ENCODE data around the gene TMEM240.

TMEM240 gene

DNA sequence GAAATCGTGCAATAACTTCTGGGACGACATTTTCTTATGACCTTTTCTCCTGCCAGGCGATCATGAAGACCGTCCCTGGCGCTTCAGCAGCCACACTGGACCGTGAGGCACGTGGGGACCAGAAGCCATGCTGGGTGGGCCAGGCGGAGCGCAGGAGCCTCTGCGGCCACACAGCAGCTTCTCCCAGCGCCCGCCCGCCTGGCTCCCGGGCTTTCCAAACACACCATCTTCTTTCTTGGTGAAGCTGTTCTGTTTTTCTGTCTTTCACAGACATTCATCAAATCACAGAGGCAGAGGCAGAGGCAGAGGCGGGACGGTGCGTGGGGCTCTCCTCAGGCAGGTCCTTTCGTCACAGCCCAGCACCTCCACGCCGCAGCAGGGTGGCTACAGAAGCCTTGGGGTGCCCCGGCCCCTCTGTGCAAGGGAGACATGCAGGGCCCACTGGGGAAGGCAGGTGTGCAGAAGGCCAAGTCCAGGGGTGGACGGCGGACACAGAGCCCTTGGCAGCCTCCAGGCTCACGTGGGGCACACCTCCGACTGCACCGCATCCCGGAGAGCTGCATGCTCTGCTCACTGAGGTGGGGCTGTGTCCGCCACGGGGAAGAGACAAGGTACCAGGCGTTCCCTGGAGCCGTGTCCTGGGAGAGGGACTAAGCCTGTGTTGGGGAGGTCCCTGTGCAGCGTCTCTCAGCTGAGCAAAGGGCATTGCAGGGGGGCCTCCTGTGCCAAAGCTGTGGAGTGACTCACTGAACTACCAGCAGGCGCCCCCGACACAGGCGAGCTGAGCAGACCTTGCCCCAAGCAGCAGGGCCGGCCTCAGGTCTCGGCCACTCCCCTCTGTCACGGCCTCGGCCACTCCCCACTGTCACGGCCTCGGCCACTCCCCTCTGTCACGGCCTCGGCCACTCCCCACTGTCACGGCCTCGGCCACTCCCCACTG, 2.6 kb upstream of the TMEM240 start:
- Histone ChIP-seq H3K36me3 (ENCODE audit: control insufficient read depth, insufficient read depth, low read length) (peaks cover 7% of the 10 kb centered on the region), H3K27me3 (ENCODE audit: control insufficient read depth, insufficient read depth, low read length) (no peaks in the 10 kb centered on the region), H3K9ac (ENCODE audit: low read length) (no peak overlapping the region), H3K27ac (ENCODE audit: low read depth, low read length) (no peak overlapping the region), H3K4me1 (ENCODE audit: control insufficient read depth, insufficient read depth, low read length) (peaks cover 6% of the 10 kb centered on the region), H3K4me3 (ENCODE audit: low read length) (no peak overlapping the region)

DNA sequence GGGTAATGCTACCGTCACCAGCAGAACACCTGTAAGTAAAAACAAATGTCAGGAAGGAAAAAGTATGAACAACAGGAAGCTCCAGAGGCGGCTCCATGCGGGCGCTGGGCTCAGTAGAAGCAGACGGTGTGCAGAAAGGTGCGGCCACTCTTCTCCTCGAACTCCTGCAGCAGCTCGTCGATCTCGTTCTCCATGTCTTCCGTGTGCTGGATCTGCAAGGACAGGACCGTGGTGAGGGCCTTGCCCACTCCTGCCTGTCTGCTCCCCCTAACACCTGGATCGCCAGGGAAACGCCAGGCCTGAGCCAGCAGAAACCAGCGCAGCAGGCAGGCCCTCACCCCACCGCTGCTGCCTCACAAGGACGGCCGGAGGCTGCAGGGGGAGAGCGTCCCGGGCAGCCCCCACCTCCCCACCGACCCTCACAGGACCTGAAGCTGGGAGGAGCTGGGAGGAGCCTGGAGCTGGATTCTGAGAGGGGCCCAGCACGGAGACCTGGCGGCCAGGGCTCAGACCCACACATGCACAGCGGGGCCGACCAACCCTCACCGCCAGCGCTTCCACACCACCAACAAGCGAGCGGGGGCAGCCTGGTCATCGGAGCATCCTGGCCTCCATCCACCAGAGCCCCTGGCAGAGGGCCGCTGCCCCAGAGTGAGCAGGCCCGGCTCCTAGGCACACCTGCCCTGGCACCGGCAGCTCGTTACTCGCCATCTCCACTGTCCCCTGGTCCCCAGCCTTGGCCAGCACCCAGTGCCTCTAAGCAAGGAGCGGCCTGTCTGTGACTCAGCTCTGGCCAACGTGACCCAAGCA, 1.7 kb upstream of the TMEM240 start:
- H3K4me3 ChIP-seq (ENCODE audit: low read length) = no peak overlapping the region

DNA sequence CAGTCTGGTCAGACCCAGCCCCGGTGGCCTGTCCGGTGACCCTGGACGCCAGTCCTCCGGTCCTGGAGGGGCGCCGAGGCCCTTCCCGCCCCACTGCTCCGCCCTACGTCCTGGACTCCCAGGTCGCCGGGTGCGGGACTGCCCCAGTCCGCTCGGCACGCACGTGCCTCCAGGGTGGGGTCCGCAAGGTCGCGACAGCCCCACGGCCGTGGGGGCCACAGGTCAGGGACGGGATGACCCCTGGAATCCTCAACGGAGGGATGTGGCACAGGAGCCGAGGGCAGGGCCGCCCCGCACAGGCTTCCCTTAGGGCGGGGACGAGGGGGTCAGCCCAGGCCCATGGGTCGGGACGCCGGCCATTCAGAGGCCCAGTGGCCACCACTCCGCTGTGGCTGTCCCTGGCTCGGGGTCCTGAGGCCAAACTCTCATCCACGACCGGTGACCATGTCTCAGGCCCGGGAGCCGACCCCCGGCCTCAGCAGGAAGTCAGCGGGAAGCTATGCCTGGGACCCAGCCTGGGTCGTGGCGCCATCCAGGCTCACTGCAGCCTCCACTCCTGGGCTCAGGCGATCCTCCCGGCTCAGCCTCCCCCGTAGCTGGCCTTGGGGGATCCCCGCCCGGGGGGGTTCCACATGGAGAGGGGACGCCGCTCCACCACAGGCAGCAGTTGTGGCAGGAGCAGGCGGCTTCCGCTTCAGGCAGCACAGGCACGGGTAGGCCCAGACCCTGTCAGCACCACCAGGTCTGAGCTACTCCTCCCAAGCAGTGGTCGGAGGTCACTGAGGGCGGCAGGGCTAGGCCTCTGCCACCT, 599 bp upstream of the TMEM240 start:
- peaks cover 4% of the 10 kb centered on the region for H3K36me3 ChIP-seq (ENCODE audit: control insufficient read depth, insufficient read depth, low read length)
- peak overlapping the region; percentile 49 for H3K9ac ChIP-seq (ENCODE audit: low read length)
- H3K4me3 ChIP-seq (ENCODE audit: low read length) = peak overlapping the region; percentile 57
- peaks cover 6% of the 10 kb centered on the region for H3K4me1 ChIP-seq (ENCODE audit: control insufficient read depth, insufficient read depth, low read length)
- H3K27ac ChIP-seq (ENCODE audit: low read depth, low read length) = peak overlapping the region; percentile 55
- H3K27me3 ChIP-seq (ENCODE audit: control insufficient read depth, insufficient read depth, low read length) = no peaks in the 10 kb centered on the region

More for the DNA sequence above, 1.7 kb upstream of the TMEM240 start:
- H3K9ac ChIP-seq (ENCODE audit: low read length) = no peak overlapping the region
- H3K27ac ChIP-seq (ENCODE audit: low read depth, low read length) = no peak overlapping the region
- H3K27me3 ChIP-seq (ENCODE audit: control insufficient read depth, insufficient read depth, low read length) = no peaks in the 10 kb centered on the region
- peaks cover 4% of the 10 kb centered on the region for H3K36me3 ChIP-seq (ENCODE audit: control insufficient read depth, insufficient read depth, low read length)
- H3K4me1 ChIP-seq (ENCODE audit: control insufficient read depth, insufficient read depth, low read length) = peaks cover 6% of the 10 kb centered on the region

DNA sequence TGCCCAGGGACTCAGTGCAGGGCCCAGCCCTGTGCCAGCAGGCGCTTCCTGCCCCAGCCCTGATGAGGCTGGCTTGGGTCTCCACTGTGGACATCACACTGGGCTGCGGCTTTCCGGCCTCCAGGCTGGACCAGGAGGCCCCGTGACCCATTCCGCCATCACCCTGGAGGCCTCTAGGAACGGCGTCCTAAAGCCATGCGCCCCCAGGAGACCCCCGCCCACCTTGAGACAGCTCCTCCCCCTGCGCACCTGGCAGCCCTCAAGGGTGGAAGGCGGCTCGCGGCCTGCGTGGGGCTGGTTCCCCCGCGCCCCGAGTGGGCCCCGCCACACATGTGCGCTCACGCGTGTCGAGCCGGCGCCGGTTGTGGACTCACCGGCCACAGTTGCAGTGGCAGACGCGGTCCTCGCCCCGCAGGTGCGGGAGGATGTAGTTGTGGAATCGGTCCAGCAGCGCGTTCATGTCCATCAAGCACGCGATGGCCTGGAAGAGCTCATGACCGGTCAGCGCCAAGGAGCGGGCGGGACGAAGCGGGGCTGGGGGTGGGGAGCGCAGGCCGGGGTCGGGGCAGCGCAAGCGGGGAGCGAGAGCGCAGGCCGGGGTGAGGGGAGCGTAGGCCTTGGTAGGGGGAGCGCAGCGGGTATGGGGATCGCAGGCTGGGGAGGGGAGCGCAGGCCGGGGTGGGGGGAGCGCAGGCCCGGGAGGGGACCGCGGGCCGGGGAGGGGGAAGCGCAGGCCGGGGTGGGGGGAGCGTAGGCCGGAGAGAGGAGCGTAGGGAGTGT, 924 bp downstream of the TMEM240 start:
- Histone ChIP-seq H3K4me3 (ENCODE audit: low read length) (peak overlapping the region; percentile 68), H3K36me3 (ENCODE audit: control insufficient read depth, insufficient read depth, low read length) (peaks cover 4% of the 10 kb centered on the region), H3K9ac (ENCODE audit: low read length) (no peak overlapping the region), H3K27me3 (ENCODE audit: control insufficient read depth, insufficient read depth, low read length) (no peaks in the 10 kb centered on the region), H3K27ac (ENCODE audit: low read depth, low read length) (peak overlapping the region; percentile 24), H3K4me1 (ENCODE audit: control insufficient read depth, insufficient read depth, low read length) (peaks cover 6% of the 10 kb centered on the region)

DNA sequence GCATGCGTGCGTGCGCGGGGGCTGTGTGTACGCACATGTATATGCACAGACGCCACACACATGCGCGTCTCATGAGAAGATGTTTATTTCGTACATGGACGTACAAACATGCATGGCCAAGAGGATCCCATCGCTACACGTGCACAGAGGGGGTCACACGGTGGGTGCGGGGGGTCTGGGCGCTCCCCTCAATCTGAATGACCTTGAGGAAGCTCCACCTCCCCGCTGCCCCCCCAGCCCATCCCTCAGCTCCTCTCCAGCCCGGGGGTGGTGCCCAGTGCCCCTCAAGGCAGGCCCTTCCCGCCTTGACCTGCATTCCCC, 1.5 kb downstream of the TMEM240 start:
- H3K36me3 ChIP-seq (ENCODE audit: control insufficient read depth, insufficient read depth, low read length) = peaks cover 4% of the 10 kb centered on the region
- no peak overlapping the region for H3K9ac ChIP-seq (ENCODE audit: low read length)
- H3K4me3 ChIP-seq (ENCODE audit: low read length) = peak overlapping the region; percentile 68
- peaks cover 6% of the 10 kb centered on the region for H3K4me1 ChIP-seq (ENCODE audit: control insufficient read depth, insufficient read depth, low read length)
- no peak overlapping the region for H3K27ac ChIP-seq (ENCODE audit: low read depth, low read length)
- H3K27me3 ChIP-seq (ENCODE audit: control insufficient read depth, insufficient read depth, low read length) = no peaks in the 10 kb centered on the region

DNA sequence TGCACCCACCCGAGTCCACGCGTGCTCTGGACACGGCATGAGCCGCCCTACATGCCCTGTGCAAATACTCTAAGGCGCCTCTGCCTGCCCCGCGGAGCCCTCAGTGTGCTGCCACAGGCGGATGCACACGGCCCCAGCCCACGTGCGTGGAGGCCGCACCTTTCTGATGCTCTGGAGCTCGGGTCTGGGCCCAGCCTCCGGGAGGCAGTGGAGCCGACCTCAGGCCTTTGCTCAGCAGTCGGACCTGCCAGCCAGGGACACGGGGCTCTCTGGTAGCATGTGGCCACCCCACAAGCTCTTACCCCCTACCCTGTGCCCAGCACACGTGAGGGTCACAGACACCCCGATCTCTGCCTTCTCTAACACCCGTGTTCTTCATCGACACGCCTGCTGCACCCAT, 2.1 kb downstream of the TMEM240 start:
- Histone ChIP-seq H3K4me3 (ENCODE audit: low read length) (no peak overlapping the region), H3K27ac (ENCODE audit: low read depth, low read length) (no peak overlapping the region), H3K27me3 (ENCODE audit: control insufficient read depth, insufficient read depth, low read length) (no peaks in the 10 kb centered on the region), H3K36me3 (ENCODE audit: control insufficient read depth, insufficient read depth, low read length) (peaks cover 4% of the 10 kb centered on the region), H3K9ac (ENCODE audit: low read length) (no peak overlapping the region), H3K4me1 (ENCODE audit: control insufficient read depth, insufficient read depth, low read length) (peaks cover 6% of the 10 kb centered on the region)

DNA sequence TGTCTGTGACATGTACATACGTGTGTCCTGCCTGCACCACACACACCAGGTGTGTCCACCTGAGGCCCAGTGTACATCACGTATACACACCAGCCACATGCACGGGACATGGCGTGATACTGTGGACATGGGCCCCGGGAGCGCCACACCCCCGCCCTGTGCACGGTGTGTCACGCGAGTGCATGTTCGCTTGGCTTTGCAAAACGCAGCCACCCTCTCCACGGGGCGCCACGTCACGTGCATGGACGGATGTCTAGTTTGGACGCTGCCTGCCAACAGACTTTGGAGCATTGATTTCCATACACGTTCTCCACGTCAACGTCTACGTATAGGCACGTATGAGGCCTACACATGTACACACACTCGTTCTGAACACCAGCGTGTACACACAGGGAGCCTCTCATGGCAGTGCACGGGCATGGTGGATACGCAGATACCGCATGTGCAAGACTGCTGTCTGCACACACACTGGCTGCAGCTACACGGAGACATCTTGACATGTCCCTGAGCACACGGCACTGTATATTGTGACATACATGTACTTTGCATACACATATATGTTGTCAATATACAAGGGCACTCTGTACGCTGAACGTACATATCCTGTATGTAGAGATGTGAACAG, 2.7 kb downstream of the TMEM240 start:
- H3K27ac ChIP-seq (ENCODE audit: low read depth, low read length) = no peak overlapping the region
- no peaks in the 10 kb centered on the region for H3K27me3 ChIP-seq (ENCODE audit: control insufficient read depth, insufficient read depth, low read length)
- peaks cover 6% of the 10 kb centered on the region for H3K4me1 ChIP-seq (ENCODE audit: control insufficient read depth, insufficient read depth, low read length)
- H3K36me3 ChIP-seq (ENCODE audit: control insufficient read depth, insufficient read depth, low read length) = peaks cover 4% of the 10 kb centered on the region
- no peak overlapping the region for H3K9ac ChIP-seq (ENCODE audit: low read length)
- no peak overlapping the region for H3K4me3 ChIP-seq (ENCODE audit: low read length)

DNA sequence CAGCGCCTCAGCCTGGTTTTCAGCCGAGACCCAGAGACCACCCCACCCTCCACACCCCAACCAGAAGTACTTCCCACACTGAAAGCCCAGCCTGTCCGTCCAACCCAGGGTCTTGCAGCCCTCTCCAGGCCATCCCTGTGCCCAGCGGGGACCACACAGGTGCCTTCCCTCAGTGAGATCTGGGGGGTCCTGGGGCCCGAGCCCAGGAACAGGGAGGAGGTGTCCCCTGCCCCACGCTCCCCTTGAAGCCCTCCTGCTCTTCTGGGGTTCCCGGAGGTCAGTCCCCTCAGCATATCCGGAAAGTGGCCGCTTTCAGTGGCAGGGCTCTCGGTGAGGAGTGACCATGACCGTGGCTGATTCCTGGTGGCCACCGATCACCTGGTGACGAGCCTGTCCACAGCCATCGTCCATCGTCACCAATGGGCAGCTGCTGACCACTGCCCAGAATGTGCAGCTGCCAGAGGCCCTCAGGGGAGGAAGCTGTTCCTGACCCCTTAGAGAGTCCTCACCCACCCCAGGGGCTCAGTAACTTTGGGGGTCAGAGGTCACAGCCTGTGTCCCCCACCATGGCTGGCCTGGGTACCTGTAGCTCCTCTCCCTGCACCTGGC, 3.4 kb downstream of the TMEM240 start:
- Histone ChIP-seq H3K9ac (ENCODE audit: low read length) (no peak overlapping the region), H3K36me3 (ENCODE audit: control insufficient read depth, insufficient read depth, low read length) (peaks cover 4% of the 10 kb centered on the region), H3K4me3 (ENCODE audit: low read length) (no peak overlapping the region), H3K4me1 (ENCODE audit: control insufficient read depth, insufficient read depth, low read length) (peaks cover 6% of the 10 kb centered on the region), H3K27me3 (ENCODE audit: control insufficient read depth, insufficient read depth, low read length) (no peaks in the 10 kb centered on the region), H3K27ac (ENCODE audit: low read depth, low read length) (no peak overlapping the region)

DNA sequence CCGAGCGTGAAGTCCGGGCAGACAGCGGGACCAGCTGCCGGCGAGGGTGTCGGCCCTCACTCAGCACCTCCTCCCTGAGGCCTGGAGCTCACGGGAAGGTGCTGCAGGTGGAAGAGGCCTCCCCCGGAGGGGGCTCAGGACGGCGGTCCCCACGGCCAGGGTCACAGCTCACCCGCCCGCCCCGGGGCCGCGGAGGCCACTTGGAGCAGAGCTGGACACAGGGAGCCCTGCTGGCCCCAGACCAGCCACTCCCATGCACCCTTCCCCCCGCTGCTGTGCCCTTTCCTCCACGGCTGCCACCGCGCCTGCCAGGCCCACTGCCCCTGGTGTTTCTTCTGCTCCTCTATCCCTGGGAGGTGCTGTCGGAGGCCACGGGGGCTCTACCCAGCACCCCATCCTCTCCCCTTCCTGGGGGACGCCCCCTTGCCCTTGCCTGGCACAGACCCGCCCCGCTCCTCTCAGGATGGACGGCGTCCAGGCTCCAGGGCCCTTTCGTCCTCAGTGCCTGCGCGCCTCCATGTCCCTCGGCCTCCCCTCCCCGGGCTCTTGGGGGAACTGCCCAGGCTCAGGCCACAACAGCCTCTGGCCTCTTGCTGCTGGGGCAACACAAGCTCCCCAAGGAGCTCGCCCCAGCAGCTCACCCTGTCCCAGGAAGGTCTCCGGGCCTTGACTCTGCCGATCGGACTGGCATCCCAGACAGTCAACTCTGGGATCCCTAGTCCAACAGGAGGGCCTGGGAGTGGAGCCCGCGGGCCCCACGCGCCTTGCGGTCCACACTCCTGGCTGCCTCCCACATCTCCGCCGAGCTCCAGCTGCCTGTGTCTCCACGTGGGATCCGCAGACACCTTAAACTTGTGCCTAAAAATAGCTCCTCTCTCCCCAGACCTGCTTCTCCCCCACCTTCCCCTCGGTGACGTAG, 4.1 kb downstream of the TMEM240 start:
- H3K9ac ChIP-seq (ENCODE audit: low read length) = no peak overlapping the region
- H3K4me3 ChIP-seq (ENCODE audit: low read length) = no peak overlapping the region
- no peak overlapping the region for H3K27ac ChIP-seq (ENCODE audit: low read depth, low read length)
- H3K27me3 ChIP-seq (ENCODE audit: control insufficient read depth, insufficient read depth, low read length) = no peaks in the 10 kb centered on the region
- H3K4me1 ChIP-seq (ENCODE audit: control insufficient read depth, insufficient read depth, low read length) = peaks cover 6% of the 10 kb centered on the region
- no peaks in the 10 kb centered on the region for H3K36me3 ChIP-seq (ENCODE audit: control insufficient read depth, insufficient read depth, low read length)

DNA sequence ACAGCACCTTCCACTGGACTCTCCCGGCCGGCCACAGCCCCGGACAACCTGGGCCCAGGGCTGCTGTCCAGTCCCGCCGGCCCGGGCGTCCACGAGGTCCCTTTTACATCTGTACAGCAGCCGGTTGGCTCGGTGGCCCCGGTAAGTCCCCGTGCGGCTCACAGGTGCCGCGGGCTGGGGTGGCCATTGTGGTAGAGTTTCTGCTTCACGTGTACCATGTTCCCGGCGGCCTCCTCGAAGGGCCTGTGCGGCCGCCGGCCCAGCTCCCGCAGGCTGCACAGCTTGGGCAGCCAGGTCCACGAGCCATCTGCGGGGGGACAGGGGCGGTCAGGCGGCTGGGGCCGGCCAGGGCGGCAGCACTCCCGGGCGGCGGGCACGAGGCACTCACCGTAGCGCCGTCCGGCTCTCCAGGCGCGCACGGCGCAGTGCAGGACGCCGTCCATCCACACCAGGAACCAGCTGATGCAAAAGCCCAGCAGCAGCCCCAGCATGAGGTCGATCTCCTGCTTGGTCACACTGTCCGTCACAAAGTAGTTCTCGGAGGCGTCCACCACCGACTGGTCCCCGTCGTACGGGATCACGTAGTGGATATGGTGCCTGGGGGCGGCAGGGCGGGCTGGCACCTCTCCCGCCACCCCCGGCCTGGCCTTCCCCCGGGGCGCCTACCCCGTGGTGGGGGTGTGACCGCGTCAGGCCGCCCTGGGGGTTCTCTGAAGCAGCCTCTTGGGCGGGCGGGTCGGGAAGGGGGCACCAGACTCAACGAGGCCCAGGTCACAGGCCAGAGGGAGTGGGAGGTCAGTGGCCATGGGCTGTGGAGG, 5.0 kb downstream of the TMEM240 start:
- H3K27me3 ChIP-seq (ENCODE audit: control insufficient read depth, insufficient read depth, low read length) = no peaks in the 10 kb centered on the region
- H3K4me1 ChIP-seq (ENCODE audit: control insufficient read depth, insufficient read depth, low read length) = peaks cover 2% of the 10 kb centered on the region

More for the DNA sequence above, 5.0 kb downstream of the TMEM240 start:
- no peaks in the 10 kb centered on the region for H3K36me3 ChIP-seq (ENCODE audit: control insufficient read depth, insufficient read depth, low read length)
- no peak overlapping the region for H3K9ac ChIP-seq (ENCODE audit: low read length)
- H3K27ac ChIP-seq (ENCODE audit: low read depth, low read length) = no peak overlapping the region
- no peak overlapping the region for H3K4me3 ChIP-seq (ENCODE audit: low read length)

Data from rectal smooth muscle tissue (tissue), 1 donor.